T47D (cell line): Measurements from ENCODE around the gene ISCU.
"Not testable (repeated sequence)": the region's sequence is repeated elsewhere in the genome, so short reads cannot be mapped to it uniquely, and the experiment has no call there.

Experiments used
- DNase-seq, 2 experiments: peaks; one replicate each; pipeline versions ENCODE4 v3.0.0 to v3.0.0-alpha.2; 2011 to 2012; ENCODE audit warnings: low read depth in 1 of 2, low spot score in 1 of 2
- JUND ChIP-seq: IDR thresholded peaks from 2 replicates; pipeline ENCODE4 v1.6.1; 2012; ENCODE audit warnings: low read depth
- in situ Hi-C: cut with HindIII; loops from 2 replicates; pipeline ENCODE4 v1.10.0; 2016; ENCODE audit warnings: low sequenced_read_pairs, low pct_unique_long_range_greater_than_20kb

ISCU gene

DNA sequence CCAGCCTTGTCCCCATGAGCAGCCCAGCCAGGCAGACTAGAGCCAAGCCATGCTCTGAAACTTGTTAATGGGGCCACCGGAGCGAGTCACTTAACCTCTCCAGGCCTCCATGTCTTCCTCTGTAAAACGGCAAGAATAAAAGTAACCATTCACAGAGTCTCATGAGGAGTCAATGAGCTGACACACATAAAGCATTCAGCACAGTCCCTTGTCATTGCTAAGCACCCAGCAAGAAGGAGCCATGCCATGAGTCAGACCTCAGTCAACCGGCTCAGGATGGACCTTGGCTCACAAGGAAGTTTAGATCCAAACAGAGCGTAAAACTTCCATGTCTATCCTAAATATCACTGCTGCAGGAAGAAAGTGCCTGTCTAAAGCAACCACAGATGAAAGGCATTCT, 36.7 kb upstream of the ISCU start:
- no peak for TF ChIP-seq JUND
- DNase-seq, result no peak
- in situ Hi-C loops, result no loop called here

DNA sequence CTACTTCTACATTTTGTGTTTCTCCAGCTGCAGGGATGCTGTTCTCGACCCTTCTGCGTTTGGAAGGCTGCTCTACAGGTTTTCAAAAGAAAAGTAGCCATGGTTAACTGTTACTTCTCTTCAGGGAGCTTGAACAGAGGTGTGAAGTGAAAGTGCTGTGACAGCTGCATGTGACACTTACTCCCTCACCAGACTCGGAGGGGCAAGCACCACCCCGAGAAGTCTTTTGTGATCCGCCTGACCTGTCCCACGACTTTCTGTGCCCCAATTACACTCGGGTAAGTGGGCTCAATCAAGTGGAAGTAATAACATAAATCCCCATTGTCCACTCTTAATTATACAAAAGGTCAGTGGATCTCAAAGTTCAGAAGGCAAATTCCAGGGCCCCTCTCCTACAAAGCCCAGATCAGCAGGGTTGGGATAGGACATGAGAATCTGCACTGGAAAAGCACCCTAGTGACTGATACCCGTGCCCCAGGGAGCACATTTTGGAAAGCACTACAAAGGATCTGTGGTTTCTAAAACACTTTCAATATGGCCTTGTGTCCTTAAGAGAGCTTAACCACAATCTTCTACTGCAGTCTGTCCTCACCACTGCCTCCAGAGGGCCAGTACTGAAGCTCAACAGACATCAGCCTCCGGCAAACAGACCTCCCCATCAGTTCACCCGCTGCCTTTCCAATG, 35.8 kb upstream of the ISCU start:
- TF ChIP-seq JUND, result no peak
- in situ Hi-C loops, result no loop called here
- DNase-seq, result no peak

DNA sequence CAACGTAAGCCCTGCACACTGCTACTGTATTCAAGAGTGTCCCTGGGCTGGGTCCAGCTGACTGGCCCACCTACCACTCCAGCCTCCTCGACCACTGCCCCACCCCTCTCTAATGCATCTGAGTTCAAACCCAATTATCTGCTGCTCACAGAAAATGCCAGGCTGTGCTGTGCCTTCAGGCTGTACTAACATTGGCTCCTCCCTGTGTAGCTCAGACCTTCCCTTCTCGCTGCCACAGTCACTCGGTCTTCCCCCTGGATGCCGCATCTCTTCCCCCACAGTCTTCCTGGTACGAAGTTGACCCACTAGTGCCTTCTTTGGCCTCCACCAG, 35.3 kb upstream of the ISCU start:
- no peak for TF ChIP-seq JUND
- no peak for DNase-seq
- in situ Hi-C loops, result no loop called here

DNA sequence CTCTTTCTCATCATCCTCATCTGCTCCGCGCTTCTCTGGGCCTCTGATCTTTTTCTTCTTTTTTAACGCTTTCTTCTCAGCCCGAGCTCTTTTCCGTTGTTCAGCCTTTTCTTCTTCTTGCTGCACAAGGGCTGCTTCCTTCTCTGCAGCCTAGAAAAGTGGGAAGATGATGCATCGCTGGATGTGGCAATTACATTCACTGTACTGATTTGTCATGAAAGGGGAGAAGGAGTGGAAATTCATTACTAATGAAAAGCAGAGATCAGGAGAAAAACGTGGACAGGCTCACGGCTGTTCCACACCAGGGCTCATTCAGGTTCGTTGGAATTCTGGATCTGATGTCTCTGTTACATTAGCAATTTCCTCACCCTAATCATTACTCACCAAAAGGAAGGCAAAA, 32.2 kb upstream of the ISCU start:
- in situ Hi-C loops, result no loop called here
- TF ChIP-seq JUND, result no peak

DNA sequence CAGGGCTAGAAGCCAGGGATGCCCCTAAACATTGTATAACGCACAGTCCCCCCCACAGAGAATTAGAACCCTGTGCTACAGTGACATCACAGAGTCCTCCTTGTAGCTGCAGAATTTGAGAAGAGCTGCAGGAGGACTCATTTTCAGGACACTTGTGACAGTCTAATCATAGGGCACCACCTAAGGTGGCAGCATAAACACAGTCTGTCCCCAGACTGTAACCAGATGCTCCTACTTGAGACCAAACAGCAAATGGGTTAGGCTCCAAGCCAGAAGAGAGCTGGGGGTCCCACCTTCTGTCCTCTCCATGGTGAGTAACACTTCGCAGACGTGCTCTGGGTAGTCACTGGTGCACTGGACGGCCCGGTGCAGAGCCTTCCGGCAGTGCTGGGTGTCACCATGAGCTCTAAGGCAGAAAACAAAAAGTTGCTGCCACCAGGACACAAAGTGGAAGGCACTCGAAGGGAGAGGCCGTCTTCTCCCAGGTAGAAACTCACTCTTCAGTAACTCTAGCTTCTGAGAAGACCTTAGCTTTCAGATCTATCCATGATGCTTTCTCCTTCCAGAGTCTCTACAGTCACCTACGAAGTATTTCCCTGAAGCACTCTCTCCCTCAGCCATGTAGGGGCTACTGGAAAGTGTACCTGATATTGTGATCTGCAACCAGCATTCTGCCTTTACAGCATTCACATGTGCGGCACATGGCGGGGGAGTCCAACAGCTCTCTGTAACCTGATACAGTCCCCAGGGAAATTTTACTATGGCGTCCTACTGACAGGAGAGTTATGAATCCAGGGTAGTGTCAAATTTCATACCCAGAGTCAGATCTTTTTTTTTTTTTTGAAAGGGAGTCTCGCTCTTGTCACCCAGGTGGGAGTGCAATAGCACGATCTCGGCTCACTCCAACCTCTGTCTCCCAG, 30.2 kb upstream of the ISCU start:
- DNase-seq, result no peak
- TF ChIP-seq JUND, result no peak
- in situ Hi-C loops, result no loop called here

More for the DNA sequence above, 32.2 kb upstream of the ISCU start:
- DNase-seq, result no peak

DNA sequence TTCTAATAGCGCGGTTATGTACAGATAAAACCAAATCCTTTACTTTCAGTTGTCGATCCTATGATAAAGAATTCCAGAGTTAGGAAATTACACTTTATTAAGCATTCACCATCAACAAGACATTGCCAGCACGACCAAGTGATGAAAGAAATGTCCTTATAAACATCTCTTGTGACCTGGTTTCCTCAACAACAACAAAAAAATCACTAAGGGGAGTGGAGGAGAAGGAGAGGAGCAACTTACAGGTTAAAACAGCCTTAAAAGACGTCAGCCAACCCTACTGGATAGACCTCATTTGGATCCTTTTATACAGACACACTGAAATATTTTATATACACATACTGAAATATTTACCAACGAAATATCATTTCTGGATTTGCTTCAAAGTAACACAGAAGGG, 24.2 kb upstream of the ISCU start:
- no peak for TF ChIP-seq JUND
- in situ Hi-C loops, result no loop called here
- no peak for DNase-seq

DNA sequence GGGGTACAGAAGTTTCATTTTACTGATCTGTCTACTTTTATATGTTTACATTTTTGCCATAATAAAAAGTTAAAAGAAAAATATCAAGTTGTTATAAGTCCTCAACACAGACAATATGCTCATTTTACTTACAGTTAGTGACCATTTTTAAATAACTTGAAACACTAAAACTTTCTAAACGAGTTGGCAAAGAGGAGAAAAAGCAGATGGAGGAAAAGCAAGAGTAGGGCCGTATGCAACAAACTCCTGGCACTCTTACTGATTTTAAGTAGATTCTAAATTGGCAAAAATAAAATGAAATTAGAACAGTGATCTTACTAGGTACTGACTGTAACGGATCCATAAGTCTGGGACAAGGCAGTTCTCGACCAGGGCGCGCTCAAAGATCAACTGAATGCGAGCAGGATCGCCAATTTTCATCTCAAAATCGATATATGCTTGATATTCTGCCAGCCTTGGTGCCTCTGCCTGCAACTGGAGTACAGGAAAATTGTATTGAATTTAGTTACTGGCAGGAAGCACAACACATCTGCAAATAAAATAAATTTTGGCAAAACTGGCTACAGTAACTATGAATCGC, 23.7 kb upstream of the ISCU start:
- DNase-seq, result no peak
- no peak for TF ChIP-seq JUND
- in situ Hi-C loops, result no loop called here

DNA sequence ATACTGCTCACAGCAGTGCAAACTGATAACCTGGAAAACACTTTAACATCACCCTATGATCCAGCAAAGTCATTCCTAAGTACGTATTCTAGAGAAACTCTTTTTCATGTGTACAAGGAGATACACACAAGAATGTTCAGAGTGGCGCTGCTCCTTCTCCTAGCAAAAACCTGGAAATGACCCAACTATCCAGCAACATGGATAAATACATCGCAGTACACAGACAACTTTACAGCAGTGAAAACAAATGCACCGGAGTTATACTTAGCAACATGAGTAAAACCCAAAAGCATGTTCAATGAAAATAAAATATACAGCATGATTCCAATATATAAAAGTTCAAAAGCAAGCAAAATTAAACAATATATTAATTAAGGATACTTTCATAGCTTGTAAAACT, 20.1 kb upstream of the ISCU start:
- DNase-seq, result no peak
- in situ Hi-C loops, result no loop called here
- TF ChIP-seq JUND, result no peak

DNA sequence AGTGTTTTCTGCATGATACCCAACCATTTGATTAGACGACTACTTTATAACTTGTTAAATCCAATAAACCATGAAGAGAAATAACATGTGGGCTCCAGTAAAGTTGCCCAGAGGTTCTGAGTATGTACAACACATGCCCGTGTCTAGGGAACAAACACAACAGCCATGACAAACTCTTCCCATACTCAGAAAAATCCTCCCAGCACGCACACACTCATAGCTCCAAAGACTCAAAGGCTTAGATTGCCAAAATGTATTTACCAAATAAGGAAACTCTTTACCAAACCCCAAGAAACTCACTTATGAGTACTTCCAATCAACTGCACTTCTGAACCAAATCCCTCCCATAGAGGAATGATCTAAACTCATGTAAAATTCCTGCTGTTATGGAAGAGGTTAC, 18.7 kb upstream of the ISCU start:
- no peak for DNase-seq
- in situ Hi-C loops, result no loop called here
- no peak for TF ChIP-seq JUND

DNA sequence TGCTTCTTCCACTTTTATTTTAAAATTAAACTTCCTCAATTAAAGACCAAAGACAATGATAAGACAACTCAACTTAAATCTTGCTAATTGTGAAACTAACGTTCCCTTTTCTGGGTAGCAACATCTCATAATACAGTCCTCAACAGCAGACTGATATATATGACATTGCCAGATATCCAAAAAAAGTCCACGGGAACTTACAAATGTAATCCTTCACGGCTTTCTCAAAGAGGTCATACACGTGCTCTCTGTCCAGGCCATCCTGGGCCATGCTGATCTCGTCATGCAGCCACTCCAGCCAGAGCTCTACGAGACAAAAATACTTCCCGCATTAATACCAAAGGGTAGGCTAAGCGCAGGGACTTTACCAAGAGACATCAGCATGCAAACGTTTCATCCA, 14.7 kb upstream of the ISCU start:
- in situ Hi-C loops, result no loop called here
- no peak for DNase-seq
- no peak for TF ChIP-seq JUND

DNA sequence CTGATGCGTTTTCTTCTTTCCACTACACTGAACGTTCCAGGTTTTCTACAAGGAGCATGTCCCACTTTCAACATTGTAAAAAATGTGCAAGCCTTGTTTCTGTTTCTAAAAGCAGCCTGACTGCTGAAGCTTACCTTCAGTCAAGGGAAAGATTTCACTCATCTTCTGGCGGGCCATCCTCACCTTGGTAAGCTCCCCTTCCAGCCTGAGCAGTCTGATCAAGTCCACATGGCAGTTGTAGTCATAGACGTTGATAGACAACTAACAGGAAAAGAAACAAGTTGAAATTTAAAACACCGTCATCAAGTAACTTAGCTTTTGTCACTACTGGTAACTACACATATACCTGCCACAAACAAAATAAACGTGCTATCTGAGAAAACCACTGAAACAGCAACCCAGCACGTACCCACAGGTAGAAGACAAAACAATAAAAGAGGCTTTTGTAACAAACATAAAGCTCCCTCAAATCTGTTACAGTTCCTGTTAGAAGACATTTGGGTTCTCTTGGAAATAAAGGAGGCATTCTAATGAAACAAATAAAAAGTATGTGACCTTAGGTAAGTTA, 13.4 kb upstream of the ISCU start:
- no peak for TF ChIP-seq JUND
- no peak for DNase-seq
- in situ Hi-C loops, result no loop called here

DNA sequence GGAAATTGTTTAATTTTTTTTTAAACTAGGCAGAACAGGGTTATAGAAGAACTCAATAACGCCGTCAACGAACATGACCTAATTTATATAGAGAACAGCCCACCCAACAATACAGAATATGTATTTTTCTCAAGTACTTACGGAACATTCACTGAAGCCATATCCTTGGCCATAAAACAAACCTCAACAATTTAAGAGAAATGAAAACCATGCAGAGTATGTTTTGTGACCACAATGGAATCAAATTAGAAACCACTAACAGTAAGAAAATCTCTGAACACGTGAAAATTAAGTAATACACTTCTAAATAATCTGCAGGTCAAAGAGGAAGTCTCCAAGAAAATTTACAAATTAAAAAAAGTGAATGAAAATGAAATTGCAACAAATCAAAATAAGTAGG, 10.9 kb upstream of the ISCU start:
- in situ Hi-C loops, result no loop called here
- no peak for TF ChIP-seq JUND
- no peak for DNase-seq

DNA sequence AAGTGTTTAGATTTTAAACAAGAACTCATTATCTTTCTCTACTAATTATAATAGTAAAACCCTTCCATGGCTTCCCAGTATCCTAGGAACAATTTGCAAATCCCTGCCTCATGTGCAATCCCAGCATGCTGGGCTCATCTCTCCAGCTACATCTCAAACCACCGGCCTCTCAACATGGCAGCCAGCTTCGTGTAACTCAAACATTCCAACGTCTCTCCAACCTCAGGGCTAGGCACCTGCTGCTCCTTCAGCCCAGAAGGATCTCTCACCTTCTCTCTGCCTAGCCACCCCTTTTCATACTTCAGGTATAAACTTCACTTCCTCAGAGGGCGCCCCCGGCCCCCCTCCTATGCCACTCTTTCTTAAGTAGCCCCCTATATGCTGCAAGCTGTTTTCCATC, 8.6 kb upstream of the ISCU start:
- DNase-seq, result no peak
- in situ Hi-C loops, result no loop called here
- TF ChIP-seq JUND, result no peak

DNA sequence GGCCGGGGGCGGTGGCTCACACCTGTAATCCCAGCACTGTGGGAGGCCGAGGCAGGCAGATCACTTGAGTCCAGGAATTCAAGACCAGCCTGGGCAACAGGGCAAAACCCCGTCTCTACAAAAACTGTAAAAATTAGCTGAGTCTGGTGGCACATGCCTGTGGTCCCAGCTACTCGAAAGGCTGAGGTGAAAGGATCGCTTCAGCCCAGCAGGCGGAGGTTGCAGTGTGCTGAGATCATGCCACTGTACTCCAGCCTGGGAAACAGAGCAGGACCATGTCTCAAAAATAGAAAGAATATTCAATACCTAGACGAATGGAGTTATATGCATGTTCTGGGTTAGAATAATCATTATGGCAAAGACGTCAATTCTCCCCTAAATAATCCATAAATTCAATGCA, 7.0 kb upstream of the ISCU start:
- in situ Hi-C loops, DNase-seq: not testable (repeated sequence)
